ENCODE data around the gene SPEG. TPM values are rescaled to one million over a fixed set of nuclear protein-coding genes. Genes with fewer than 3 reads are reported as not detected.

Gene SPEG
- total RNA-seq, 1 experiment from 2014 or later = 23.3 TPM

GRCh38 chr2:219461047-219461514, 26.4 kb downstream of the SPEG start:
- H3K4me3 Mint-ChIP-seq (ENCODE audit: unreplicated experiment) = no peak overlapping the region
- POLR2A ChIA-PET = interaction anchor here (0.7 to 1.0 kb wide), 3 partner anchors 54 to 88 kb away, joined by 3 to 4 read pairs (median 3); no protein-coding TSS in a partner anchor
- DNase-seq (ENCODE audit: unreplicated experiment) = no peak

GRCh38 chr2:219461669-219462068, 27.0 kb downstream of the SPEG start:
- no TSS peak for BruUV-seq (replicated peaks)
- Mint-ChIP-seq H3K9me3 (ENCODE audit: unreplicated experiment) (no peaks in the 10 kb centered on the region), H3K27me3 (ENCODE audit: insufficient read depth, unreplicated experiment) (no peaks in the 10 kb centered on the region), H3K36me3 (ENCODE audit: insufficient read depth, unreplicated experiment) (peaks cover 12% of the 10 kb centered on the region), H3K4me1 (ENCODE audit: insufficient read depth, unreplicated experiment) (peaks cover 6% of the 10 kb centered on the region), H3K27ac (ENCODE audit: low read depth, unreplicated experiment) (no peak overlapping the region), H3K4me3 (ENCODE audit: unreplicated experiment) (no peak overlapping the region)
- no peak for TF ChIP-seq CTCF (IDR thresholded peaks at IDR 0.05; ENCODE audit: unreplicated experiment)
- no peak for DNase-seq (ENCODE audit: unreplicated experiment)
- ChIA-PET POLR2A (interaction anchor here (0.7 to 1.0 kb wide), 2 partner anchors 54 to 87 kb away, joined by 3 to 4 read pairs; no protein-coding TSS in a partner anchor), CTCF (interaction anchor here (0.6 to 1.9 kb wide), 5 partner anchors 34 to 145 kb away, joined by 3 to 9 read pairs (median 5); no protein-coding TSS in a partner anchor)
- intact Hi-C loops (cut with micrococcal nuclease) = no loop called here

More at GRCh38 chr2:219461047-219461514, 26.4 kb downstream of the SPEG start:
- Mint-ChIP-seq H3K36me3 (ENCODE audit: insufficient read depth, unreplicated experiment) (peaks cover 12% of the 10 kb centered on the region), H3K27me3 (ENCODE audit: insufficient read depth, unreplicated experiment) (no peaks in the 10 kb centered on the region), H3K27ac (ENCODE audit: low read depth, unreplicated experiment) (no peak overlapping the region), H3K4me1 (ENCODE audit: insufficient read depth, unreplicated experiment) (peaks cover 6% of the 10 kb centered on the region), H3K9me3 (ENCODE audit: unreplicated experiment) (no peaks in the 10 kb centered on the region)
- BruUV-seq (replicated peaks) = no TSS peak
- intact Hi-C loops (cut with micrococcal nuclease) = no loop called here
- TF ChIP-seq CTCF (IDR thresholded peaks at IDR 0.05; ENCODE audit: unreplicated experiment) = no peak
- CTCF ChIA-PET = interaction anchor here (0.6 to 1.9 kb wide), 5 partner anchors 35 to 145 kb away, joined by 3 to 9 read pairs (median 5); no protein-coding TSS in a partner anchor

GRCh38 chr2:219462349-219462748, 27.7 kb downstream of the SPEG start:
- Mint-ChIP-seq H3K4me3 (ENCODE audit: unreplicated experiment) (no peak overlapping the region), H3K27ac (ENCODE audit: low read depth, unreplicated experiment) (no peak overlapping the region), H3K9me3 (ENCODE audit: unreplicated experiment) (no peaks in the 10 kb centered on the region), H3K4me1 (ENCODE audit: insufficient read depth, unreplicated experiment) (peaks cover 6% of the 10 kb centered on the region), H3K27me3 (ENCODE audit: insufficient read depth, unreplicated experiment) (no peaks in the 10 kb centered on the region), H3K36me3 (ENCODE audit: insufficient read depth, unreplicated experiment) (peaks cover 12% of the 10 kb centered on the region)
- BruUV-seq (replicated peaks) = no TSS peak
- ChIA-PET CTCF (interaction anchor here (2.9 kb wide), 1 partner anchor 67 kb away, joined by 17 read pairs; no protein-coding TSS in a partner anchor), POLR2A (no interaction called here)
- no peak for DNase-seq (ENCODE audit: unreplicated experiment)
- no peak for TF ChIP-seq CTCF (IDR thresholded peaks at IDR 0.05; ENCODE audit: unreplicated experiment)
- intact Hi-C loops (cut with micrococcal nuclease) = no loop called here

GRCh38 chr2:219464286-219465032, 29.8 kb downstream of the SPEG start:
- no peak for TF ChIP-seq CTCF (IDR thresholded peaks at IDR 0.05; ENCODE audit: unreplicated experiment)
- Mint-ChIP-seq H3K9me3 (ENCODE audit: unreplicated experiment) (no peaks in the 10 kb centered on the region), H3K4me3 (ENCODE audit: unreplicated experiment) (no peak overlapping the region), H3K27me3 (ENCODE audit: insufficient read depth, unreplicated experiment) (no peaks in the 10 kb centered on the region), H3K4me1 (ENCODE audit: insufficient read depth, unreplicated experiment) (no peaks in the 10 kb centered on the region), H3K36me3 (ENCODE audit: insufficient read depth, unreplicated experiment) (peaks cover 12% of the 10 kb centered on the region), H3K27ac (ENCODE audit: low read depth, unreplicated experiment) (no peak overlapping the region)
- no TSS peak for BruUV-seq (replicated peaks)
- CTCF ChIA-PET = interaction anchor here (1.1 to 2.9 kb wide), 4 partner anchors 12 to 65 kb away, joined by 3 to 17 read pairs (median 5); no protein-coding TSS in a partner anchor
- intact Hi-C loops (cut with micrococcal nuclease) = no loop called here
- no peak for DNase-seq (ENCODE audit: unreplicated experiment)
- POLR2A ChIA-PET = no interaction called here

All from MCF 10A (cell line).